Peyer's patch (tissue), 4 donors: Measurements from ENCODE around the gene IFNK.

ENCODE experiments used
- POLR2A ChIP-seq, 2 donors: fragments of 450-650 bp; IDR thresholded peaks; one replicate each; pipeline ENCODE4 v1.5.1; 2017; ENCODE audit warnings: antibody characterized with exemption in 2 of 2, mild to moderate bottlenecking in 2 of 2, moderate library complexity in 2 of 2
- TF ChIP-seq, protein P1 (sequence below), 6 experiments: fragments of 450-650 bp in 4 of 6; fragments of 200-600 bp in 2 of 6; sonication (generic) in 1 of 6; IDR thresholded peaks; one replicate each; pipeline ENCODE4 v1.5.1; 2017 to 2019; ENCODE audit warnings: antibody characterized with exemption in 6 of 6, mild to moderate bottlenecking in 3 of 6, moderate library complexity in 1 of 6

DNA sequence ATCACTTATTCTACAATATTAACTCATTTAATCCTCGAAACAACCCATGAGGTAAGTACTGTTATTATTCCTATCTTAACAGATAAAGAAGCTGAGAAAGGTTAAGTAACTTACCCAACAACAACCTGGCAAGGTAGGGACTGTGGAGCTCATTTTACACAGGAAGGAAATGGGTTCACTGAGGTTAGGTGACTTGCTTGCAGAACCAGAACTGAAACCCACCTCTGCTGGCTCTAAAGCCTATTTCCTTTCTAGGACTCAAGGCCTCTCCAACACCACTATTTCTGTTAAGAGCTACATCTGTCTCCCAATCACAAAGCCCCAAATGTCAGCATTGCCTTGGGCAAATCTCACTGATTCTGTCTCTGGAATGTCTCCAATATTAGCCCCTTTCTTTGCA is 38.9 kb upstream of the IFNK start:
- TF ChIP-seq, protein P1, sequence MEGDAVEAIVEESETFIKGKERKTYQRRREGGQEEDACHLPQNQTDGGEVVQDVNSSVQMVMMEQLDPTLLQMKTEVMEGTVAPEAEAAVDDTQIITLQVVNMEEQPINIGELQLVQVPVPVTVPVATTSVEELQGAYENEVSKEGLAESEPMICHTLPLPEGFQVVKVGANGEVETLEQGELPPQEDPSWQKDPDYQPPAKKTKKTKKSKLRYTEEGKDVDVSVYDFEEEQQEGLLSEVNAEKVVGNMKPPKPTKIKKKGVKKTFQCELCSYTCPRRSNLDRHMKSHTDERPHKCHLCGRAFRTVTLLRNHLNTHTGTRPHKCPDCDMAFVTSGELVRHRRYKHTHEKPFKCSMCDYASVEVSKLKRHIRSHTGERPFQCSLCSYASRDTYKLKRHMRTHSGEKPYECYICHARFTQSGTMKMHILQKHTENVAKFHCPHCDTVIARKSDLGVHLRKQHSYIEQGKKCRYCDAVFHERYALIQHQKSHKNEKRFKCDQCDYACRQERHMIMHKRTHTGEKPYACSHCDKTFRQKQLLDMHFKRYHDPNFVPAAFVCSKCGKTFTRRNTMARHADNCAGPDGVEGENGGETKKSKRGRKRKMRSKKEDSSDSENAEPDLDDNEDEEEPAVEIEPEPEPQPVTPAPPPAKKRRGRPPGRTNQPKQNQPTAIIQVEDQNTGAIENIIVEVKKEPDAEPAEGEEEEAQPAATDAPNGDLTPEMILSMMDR (IDR thresholded peaks at IDR 0.05): no peak
- no peak for TF ChIP-seq POLR2A (IDR thresholded peaks at IDR 0.05)
